ENCODE results near the gene PRRG4.

DNA sequence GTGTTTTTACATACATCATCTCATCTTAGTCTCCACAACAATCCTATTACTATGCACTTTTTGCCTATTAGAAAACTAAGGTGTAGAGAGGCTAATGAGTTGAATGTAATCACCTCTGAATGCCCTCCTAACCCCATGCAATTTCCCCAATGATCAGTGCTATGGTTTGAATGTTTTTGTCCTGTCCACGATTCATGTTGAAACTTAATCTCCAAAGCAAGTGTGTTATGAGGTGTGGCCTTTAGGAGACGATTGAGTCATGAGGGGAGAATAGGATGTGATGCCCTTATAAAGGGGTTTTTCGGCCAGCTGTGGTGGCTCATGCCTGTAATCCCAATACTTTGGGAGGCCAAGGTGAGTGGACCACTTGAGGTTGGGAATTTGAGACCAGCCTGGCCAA is 33.3 kb upstream of the PRRG4 start:
- no peak for TF ChIP-seq POLR2AphosphoS5 (IDR thresholded peaks at IDR 0.05; ENCODE audit: borderline replicate concordance, low read depth, low read length)
- TF ChIP-seq EZH2 (IDR thresholded peaks at IDR 0.05) = no peak
- no peak for TF ChIP-seq FOXP2 (optimal IDR thresholded peaks at IDR 0.05; ENCODE audit: control extremely low read depth, extremely low read length, insufficient read depth)

All from SK-N-MC (cell line).